Measurements from ENCODE around the gene RNF208.

The RNF208 gene

GRCh38 chr9:137172901-137173795 lies 48.9 kb downstream of the RNF208 start:
- no peak for TF ChIP-seq POLR2A (IDR thresholded peaks at IDR 0.05; ENCODE audit: low read length)
- no peak for TF ChIP-seq GATA1 (IDR thresholded peaks at IDR 0.05; ENCODE audit: low read depth, low read length)
- no peak for DNase-seq

- TF ChIP-seq POLR2A (IDR thresholded peaks at IDR 0.05; ENCODE audit: low read length) = no peak
- no peak for TF ChIP-seq GATA1 (IDR thresholded peaks at IDR 0.05; ENCODE audit: low read depth, low read length)
- DNase-seq = no peak
Measured at GRCh38 chr9:137171149-137171900, 50.7 kb downstream of the RNF208 start.

GRCh38 chr9:137170486-137171148 lies 51.4 kb downstream of the RNF208 start:
- TF ChIP-seq GATA1 (IDR thresholded peaks at IDR 0.05; ENCODE audit: low read depth, low read length) (no peak), POLR2A (IDR thresholded peaks at IDR 0.05; ENCODE audit: low read length) (no peak)
- no peak for DNase-seq
